Adipose tissue (tissue), 3 donors: ENCODE measurements around the gene EPS15. TPM values are rescaled to one million over a fixed set of nuclear protein-coding genes. Genes with fewer than 3 reads are reported as not detected.
"Not testable (repeated sequence)": the region's sequence is repeated elsewhere in the genome, so short reads cannot be mapped to it uniquely, and the experiment has no call there.

ENCODE experiments used
- H3K27ac ChIP-seq: one replicate; pipeline ENCODE4 v1.5.1; 2013; ENCODE audit warnings: low read depth, low read length
- WGBS, 3 donors: extraction: QIAGEN DNeasy Blood & Tissue Kit; methylation state at CpG; one replicate each; pipeline ENCODE4 v1.1.7; 2013; 5-methylcytosine and 5-hydroxymethylcytosine counted together
- polyA plus RNA-seq, 3 donors: library from polyadenylated mRNA; stranded (reverse); fragments of 200-250 nt; gene quantifications; one replicate each; pipeline ENCODE4 v1.2.3, GENCODE V29; 2013
- donor health status: healthy with polysubstance abuse.
- donor health status: Bipolar disorder and iron deficiency.
- donor health status: healthy.

EPS15 gene
- polyA plus RNA-seq, 3 donors = 7.9 to 38.2 (median 16.1) TPM

- WGBS, 3 donors = 75 to 88% (median 81%) methylated on average over 3 of the region's 3 CpGs
- no peak overlapping the region for H3K27ac ChIP-seq
Observed at GRCh38 chr1:51489472-51489871, 29.6 kb downstream of the EPS15 start.

GRCh38 chr1:51488372-51489050 lies 30.6 kb downstream of the EPS15 start:
- no peak overlapping the region for H3K27ac ChIP-seq
- WGBS, 3 donors = 48 to 68% (median 54%) methylated on average over 4 of the region's 4 CpGs

GRCh38 chr1:51487628-51488027 lies 31.4 kb downstream of the EPS15 start:
- 86 to 90% (median 89%) methylated on average over 1 of the region's 1 CpG for WGBS, 3 donors
- no peak overlapping the region for H3K27ac ChIP-seq

- no peak overlapping the region for H3K27ac ChIP-seq
Observed at GRCh38 chr1:51484591-51484990, 34.5 kb downstream of the EPS15 start.

GRCh38 chr1:51482881-51483280 lies 36.2 kb downstream of the EPS15 start:
- H3K27ac ChIP-seq = no peak overlapping the region
- 53 to 91% (median 60%) methylated on average over 4 of the region's 4 CpGs for WGBS, 3 donors

GRCh38 chr1:51474832-51475620 lies 44.0 kb downstream of the EPS15 start:
- WGBS, 3 donors = 72 to 89% (median 77%) methylated on average over 9 of the region's 9 CpGs
- H3K27ac ChIP-seq = not testable (repeated sequence)

- H3K27ac ChIP-seq = no peak overlapping the region
Observed at GRCh38 chr1:51473331-51474115, 45.5 kb downstream of the EPS15 start.

GRCh38 chr1:51472359-51472758 lies 46.7 kb downstream of the EPS15 start:
- WGBS, 3 donors = 39 to 78% (median 40%) methylated on average over 2 of the region's 2 CpGs
- H3K27ac ChIP-seq = no peak overlapping the region

GRCh38 chr1:51469518-51469917 lies 49.5 kb downstream of the EPS15 start:
- WGBS, 3 donors = 63 to 80% (median 72%) methylated on average over 3 of the region's 3 CpGs
- no peak overlapping the region for H3K27ac ChIP-seq

GRCh38 chr1:51464828-51465227 lies 54.2 kb downstream of the EPS15 start:
- WGBS, 3 donors = 91 to 98% (median 96%) methylated on average over 3 of the region's 3 CpGs
- H3K27ac ChIP-seq = no peak overlapping the region

- 28 to 88% (median 84%) methylated on average over 1 of the region's 1 CpG for WGBS, 3 donors
- no peak overlapping the region for H3K27ac ChIP-seq
Observed at GRCh38 chr1:51463561-51463960, 55.5 kb downstream of the EPS15 start.

- WGBS, 3 donors = 53 to 78% (median 74%) methylated on average over 2 of the region's 2 CpGs
- not testable (repeated sequence) for H3K27ac ChIP-seq
Observed at GRCh38 chr1:51462289-51462688, 56.8 kb downstream of the EPS15 start.

- 84 to 92% (median 92%) methylated on average over 4 of the region's 4 CpGs for WGBS, 3 donors
- H3K27ac ChIP-seq = no peak overlapping the region
Observed at GRCh38 chr1:51454554-51454953, 64.5 kb downstream of the EPS15 start.

- WGBS, 3 donors = 43 to 64% (median 46%) methylated on average over 2 of the region's 2 CpGs
Observed at GRCh38 chr1:51453010-51453409, 66.1 kb downstream of the EPS15 start.

GRCh38 chr1:51448844-51449454 lies 70.1 kb downstream of the EPS15 start:
- not testable (repeated sequence) for H3K27ac ChIP-seq
- WGBS, 3 donors = 71 to 78% (median 73%) methylated on average over 1 of the region's 1 CpG

More at GRCh38 chr1:51453010-51453409, 66.1 kb downstream of the EPS15 start:
- no peak overlapping the region for H3K27ac ChIP-seq

- no peak overlapping the region for H3K27ac ChIP-seq
- WGBS, 3 donors = 70 to 98% (median 81%) methylated on average over 2 of the region's 2 CpGs
Observed at GRCh38 chr1:51445351-51446090, 73.5 kb downstream of the EPS15 start.

- no peak overlapping the region for H3K27ac ChIP-seq
- WGBS, 3 donors = 80 to 86% (median 83%) methylated on average over 3 of the region's 3 CpGs
Observed at GRCh38 chr1:51444534-51445192, 74.4 kb downstream of the EPS15 start.

GRCh38 chr1:51444096-51444495 lies 75.0 kb downstream of the EPS15 start:
- H3K27ac ChIP-seq = no peak overlapping the region
- 91 to 97% (median 93%) methylated on average over 1 of the region's 1 CpG for WGBS, 3 donors
